HepG2 (cell line): ENCODE measurements around the gene GAREM2.

Experiments used
- MED8 ChIP-seq: sonication (generic); formaldehyde crosslinking; IDR thresholded peaks from 2 replicates; pipeline ENCODE4 v1.8.1; 2023; ENCODE audit warnings: mild to moderate bottlenecking, missing genetic modification reagents; ENCODE audit not compliant: insufficient replicate concordance
- RFX5 ChIP-seq: IDR thresholded peaks from 2 replicates; pipeline ENCODE4 v1.6.1; 2011; ENCODE audit warnings: low read depth, low read length, improper control_type of control experiment
- ZBTB26 ChIP-seq: IDR thresholded peaks from 2 replicates; pipeline ENCODE4 v1.6.1; 2016; ENCODE audit warnings: missing compliant biosample characterization, missing genetic modification reagents, borderline replicate concordance
- TF ChIP-seq, protein P1 (sequence below): sonication (generic); formaldehyde crosslinking; IDR thresholded peaks from 2 replicates; pipeline ENCODE4 v1.5.0; 2020; ENCODE audit warnings: mild to moderate bottlenecking, missing genetic modification reagents, moderate library complexity

- no peak for TF ChIP-seq RFX5
- no peak for TF ChIP-seq ZBTB26 (CRISPR knock-in tag)
- TF ChIP-seq, protein P1, sequence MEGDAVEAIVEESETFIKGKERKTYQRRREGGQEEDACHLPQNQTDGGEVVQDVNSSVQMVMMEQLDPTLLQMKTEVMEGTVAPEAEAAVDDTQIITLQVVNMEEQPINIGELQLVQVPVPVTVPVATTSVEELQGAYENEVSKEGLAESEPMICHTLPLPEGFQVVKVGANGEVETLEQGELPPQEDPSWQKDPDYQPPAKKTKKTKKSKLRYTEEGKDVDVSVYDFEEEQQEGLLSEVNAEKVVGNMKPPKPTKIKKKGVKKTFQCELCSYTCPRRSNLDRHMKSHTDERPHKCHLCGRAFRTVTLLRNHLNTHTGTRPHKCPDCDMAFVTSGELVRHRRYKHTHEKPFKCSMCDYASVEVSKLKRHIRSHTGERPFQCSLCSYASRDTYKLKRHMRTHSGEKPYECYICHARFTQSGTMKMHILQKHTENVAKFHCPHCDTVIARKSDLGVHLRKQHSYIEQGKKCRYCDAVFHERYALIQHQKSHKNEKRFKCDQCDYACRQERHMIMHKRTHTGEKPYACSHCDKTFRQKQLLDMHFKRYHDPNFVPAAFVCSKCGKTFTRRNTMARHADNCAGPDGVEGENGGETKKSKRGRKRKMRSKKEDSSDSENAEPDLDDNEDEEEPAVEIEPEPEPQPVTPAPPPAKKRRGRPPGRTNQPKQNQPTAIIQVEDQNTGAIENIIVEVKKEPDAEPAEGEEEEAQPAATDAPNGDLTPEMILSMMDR (CRISPR knock-in tag), result no peak
- TF ChIP-seq MED8 (CRISPR knock-in tag), result no peak
Observed at GRCh38 chr2:26165403-26165802, 7.5 kb upstream of the GAREM2 start.
